GM19438 (cell line): ENCODE results near the gene ADIG.

Experiments
- ATAC-seq: cut with Tn5 transposase; IDR thresholded peaks from one replicate; pipeline ENCODE4 v1.9.1; 2021; ENCODE audit warnings: low read depth; ENCODE audit not compliant: unreplicated experiment

ADIG gene

GRCh38 chr20:38628580-38629470 lies 47.8 kb downstream of the ADIG start:
- no peak for ATAC-seq

- ATAC-seq: no peak
These were observed 49.0 kb downstream of the ADIG start for GRCh38 chr20:38629979-38630378.

GRCh38 chr20:38630727-38631126 lies 49.7 kb downstream of the ADIG start:
- no peak for ATAC-seq

- no peak for ATAC-seq
These were observed 50.4 kb downstream of the ADIG start for GRCh38 chr20:38631155-38632022.

- ATAC-seq: no peak
These were observed 52.6 kb downstream of the ADIG start for GRCh38 chr20:38633577-38634093.

GRCh38 chr20:38635721-38636288 lies 54.8 kb downstream of the ADIG start:
- no peak for ATAC-seq
